Measurements from ENCODE around the gene RAPGEF1.
A peak's percentile ranks its signal among the peaks of the same experiment; 100 is the strongest.
"Not testable (repeated sequence)": the region's sequence is repeated elsewhere in the genome, so short reads cannot be mapped to it uniquely, and the experiment has no call there.

The RAPGEF1 gene

DNA sequence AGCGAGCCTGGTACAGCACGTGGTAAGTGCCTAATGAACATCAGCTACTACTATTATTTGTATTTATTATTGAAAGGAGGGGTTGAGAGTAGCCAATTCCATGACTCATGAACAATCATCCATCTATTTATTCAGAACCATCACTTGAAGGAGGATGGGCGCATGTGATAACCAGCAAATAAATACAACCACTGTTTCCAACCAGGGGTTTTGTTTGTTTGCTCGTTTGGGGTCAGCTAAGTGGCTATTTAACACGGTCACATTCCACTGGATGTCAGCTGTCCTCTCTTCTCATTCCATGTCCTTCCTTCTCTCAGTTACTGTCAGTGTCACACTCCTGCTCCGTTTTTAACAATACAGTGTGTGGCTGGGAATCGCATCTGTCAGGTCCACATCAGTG lies 8.6 kb downstream of the RAPGEF1 start:
- no peak for DNase-seq (ENCODE audit: low read depth)

DNA sequence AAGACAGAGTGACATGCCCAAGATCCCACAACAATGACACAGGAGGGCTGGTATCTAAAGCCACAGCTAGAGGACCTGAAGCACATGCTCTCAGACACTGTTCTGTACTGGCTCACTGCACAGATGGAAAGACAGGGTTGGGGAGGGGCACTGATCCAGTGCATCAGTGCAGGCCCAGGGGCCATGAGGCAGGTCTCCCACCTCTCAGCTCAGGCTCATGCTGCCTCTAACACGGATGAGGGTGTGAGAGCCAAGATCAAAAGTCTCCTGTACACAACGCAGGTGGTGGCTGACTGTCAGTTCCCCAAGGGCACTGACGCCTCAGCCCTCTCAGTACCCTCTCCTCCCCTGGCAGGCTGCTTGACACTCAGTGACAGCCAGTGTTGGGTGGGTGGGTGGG lies 10.9 kb downstream of the RAPGEF1 start:
- DNase-seq (ENCODE audit: low read depth): no peak

DNA sequence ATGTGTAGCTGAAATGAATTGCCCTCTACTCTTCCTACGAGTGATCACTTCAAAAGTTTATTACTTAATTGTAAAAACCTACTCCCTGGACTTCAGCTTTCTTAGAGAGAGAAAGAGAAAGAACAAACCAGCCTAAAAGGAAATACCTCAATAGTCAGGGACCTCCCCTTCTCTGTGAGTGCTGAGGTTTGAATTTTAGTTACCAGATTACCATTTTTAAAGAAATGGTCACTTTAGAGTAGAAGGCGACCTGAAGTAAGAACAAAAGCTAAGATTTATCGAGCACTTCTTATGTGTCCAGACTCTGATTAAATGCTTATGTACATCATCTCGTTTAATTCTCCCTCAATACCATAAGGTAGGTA lies 11.3 kb downstream of the RAPGEF1 start:
- DNase-seq (ENCODE audit: low read depth): no peak

- DNase-seq (ENCODE audit: low read depth): no peak
Observed at GRCh38 chr9:131727795-131728545, 11.9 kb downstream of the RAPGEF1 start.

GRCh38 chr9:131727184-131727759 lies 12.6 kb downstream of the RAPGEF1 start:
- DNase-seq (ENCODE audit: low read depth): peak; percentile 67

- DNase-seq (ENCODE audit: low read depth): no peak
Observed at GRCh38 chr9:131724683-131725082, 15.2 kb downstream of the RAPGEF1 start.

DNA sequence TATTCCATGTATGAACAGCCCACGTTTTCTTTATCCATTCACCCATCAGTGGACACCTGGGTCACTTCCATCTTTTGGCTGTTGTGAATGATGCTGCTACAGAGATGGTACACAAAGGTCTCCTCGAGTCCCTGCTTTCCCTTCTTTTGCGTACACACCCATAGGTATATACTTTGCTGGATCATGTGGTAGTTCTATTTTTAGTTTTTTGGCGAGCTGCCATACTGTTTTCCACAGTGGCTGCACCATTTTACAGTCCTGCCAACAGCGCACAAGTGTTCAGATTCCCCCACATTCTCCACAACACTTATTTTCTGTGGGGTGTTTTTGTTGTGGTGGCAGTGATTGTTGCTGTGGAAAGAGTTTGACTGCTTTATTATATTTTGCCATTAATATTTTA lies 16.2 kb downstream of the RAPGEF1 start:
- DNase-seq (ENCODE audit: low read depth): no peak

DNA sequence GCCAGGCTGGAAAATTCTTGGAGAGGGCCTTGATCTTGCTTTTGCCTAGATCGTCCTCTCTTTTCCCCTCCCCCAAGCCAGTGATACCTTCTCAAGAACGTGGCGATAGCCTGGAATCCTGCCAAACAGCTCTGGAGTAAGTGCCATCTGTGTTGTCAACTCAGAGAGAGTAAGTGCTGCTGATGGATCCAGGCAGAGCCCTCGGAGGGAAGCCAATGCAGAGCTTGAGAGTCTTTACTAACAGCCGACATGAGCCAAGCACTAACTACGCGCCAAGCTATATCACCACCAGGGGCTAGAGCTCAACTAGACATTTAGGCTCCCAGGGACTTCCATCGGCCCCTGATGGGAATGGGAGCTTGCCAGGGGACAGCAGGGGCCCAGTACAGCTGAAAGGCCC lies 17.6 kb downstream of the RAPGEF1 start:
- DNase-seq (ENCODE audit: low read depth): no peak

- DNase-seq (ENCODE audit: low read depth): no peak
Observed at GRCh38 chr9:131721076-131721475, 18.8 kb downstream of the RAPGEF1 start.

- no peak for DNase-seq (ENCODE audit: low read depth)
Observed at GRCh38 chr9:131720330-131720729, 19.5 kb downstream of the RAPGEF1 start.

DNA sequence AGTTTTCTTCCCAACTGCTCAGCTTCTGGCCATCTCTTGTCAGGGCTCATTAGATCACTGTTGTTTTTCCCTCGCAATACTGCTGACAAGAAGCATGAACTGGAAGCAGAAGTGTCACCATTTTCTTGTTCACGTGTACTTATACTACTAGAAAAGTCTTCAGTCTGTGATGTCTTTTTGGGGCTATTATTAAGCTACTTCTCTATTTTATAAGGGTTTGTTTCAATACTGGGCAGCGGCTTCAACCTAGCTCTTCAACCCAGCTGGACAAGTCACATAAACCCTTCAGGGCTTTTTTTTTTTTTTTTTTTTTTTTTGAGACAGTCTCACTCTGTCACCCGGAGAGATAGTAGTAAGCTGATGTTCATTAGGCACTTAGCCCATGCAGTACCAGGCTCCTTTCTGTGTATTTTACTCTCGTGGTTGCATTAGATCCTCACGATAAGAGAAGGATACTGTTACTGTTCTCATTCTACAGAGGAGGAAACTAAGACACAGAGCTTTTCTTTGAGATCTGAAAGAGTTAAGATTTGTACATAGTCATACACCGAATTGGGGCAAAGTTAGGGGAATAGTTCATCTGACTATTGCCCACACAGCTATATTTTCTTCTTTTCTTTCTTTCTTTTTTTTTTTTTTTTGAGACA lies 20.5 kb downstream of the RAPGEF1 start:
- peak; percentile 37 for DNase-seq (ENCODE audit: low read depth)

DNA sequence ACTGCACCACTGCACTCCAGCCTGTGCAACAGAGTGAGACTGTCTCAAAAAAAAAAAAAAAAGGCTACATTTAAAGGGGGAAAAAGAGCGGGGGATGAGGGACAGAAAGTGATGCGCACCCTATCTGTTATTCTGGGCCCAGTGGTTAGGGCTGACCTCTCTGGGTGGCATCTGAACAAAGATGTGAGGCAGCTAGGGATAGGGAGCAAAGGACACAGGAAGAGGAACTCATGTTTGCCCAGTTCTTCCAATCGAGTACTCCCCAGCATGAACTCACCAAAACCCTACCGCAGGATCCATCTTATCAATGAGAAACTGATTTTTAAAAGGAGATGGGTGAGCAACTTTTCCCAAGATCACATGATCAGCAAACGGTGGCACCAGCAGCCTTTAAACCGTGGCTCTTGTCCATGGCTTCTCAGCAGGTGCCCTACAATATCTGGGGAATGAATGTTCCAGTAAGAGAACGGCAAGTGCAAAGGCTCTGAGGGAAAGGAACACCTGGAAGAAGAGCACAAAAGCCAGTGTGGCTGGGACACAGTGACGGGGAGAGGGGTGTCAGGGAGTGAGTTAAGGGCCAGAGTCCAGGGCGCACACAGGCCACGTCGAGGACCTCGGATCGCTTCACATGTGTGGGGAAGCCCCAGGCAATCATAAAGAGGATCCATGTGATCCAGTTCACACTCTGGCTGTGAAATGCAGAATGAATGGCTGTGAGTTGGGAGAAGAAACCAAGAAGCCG lies 22.0 kb downstream of the RAPGEF1 start:
- no peak for DNase-seq (ENCODE audit: low read depth)

GRCh38 chr9:131715906-131716305 lies 24.0 kb downstream of the RAPGEF1 start:
- no peak for DNase-seq (ENCODE audit: low read depth)

DNA sequence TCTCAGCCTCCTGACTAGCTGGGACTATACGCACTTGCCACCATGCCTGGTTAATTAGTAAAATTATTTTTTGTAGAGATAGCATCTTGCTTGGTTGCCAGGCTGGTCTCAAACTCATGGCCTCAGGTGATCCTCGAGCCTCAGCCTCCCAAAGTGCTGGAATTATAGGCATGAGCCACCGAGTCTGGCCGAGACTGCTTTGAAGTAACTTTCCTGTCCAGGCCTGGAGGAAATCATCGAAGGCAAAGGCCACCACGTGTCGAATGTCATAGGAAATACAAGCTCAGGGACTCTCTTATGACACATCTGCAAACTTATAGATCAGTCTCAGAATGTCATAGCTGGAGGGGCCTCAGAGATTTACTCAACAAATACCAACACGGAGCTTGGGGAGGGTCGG lies 25.1 kb downstream of the RAPGEF1 start:
- no peak for DNase-seq (ENCODE audit: low read depth)

- DNase-seq (ENCODE audit: low read depth): peak; percentile 86
Observed at GRCh38 chr9:131714161-131714646, 25.7 kb downstream of the RAPGEF1 start.

- DNase-seq (ENCODE audit: low read depth): no peak
Observed at GRCh38 chr9:131713016-131713415, 26.9 kb downstream of the RAPGEF1 start.

GRCh38 chr9:131712151-131712716 lies 27.6 kb downstream of the RAPGEF1 start:
- DNase-seq (ENCODE audit: low read depth): no peak

DNA sequence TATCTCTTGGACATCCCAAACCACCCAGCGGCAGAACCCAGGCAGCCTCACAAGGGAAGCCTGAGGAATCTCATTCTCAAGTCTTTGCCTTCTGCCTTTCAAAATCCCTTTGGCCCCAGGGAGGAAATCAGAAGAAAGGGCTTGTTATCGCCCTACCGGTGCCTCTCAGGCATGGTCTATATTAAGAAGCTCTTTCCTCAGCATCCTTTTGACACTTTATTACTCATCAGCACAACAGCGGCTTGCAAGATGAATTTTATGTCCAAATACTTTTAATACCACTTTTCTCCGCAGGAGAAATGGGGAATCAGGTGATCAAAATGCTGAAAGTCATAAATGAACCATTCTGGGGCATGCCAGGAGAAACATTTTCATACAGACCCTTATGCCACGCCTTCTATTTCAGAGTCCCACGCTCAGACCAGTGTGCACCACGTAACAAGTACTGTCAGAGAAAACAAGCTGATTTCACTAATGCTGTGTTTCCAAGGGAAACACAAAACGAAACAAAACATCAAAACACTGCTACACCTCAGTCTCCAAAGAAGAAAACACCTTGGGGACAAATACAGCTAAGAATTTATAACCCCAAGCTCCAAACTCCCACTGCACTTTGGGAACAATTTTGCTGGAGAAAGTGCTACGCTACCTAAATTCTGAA lies 30.0 kb downstream of the RAPGEF1 start:
- DNase-seq (ENCODE audit: low read depth): peak; percentile 85

- DNase-seq (ENCODE audit: low read depth): not testable (repeated sequence)
Observed at GRCh38 chr9:131709010-131709770, 30.7 kb downstream of the RAPGEF1 start.

GRCh38 chr9:131708226-131709002 lies 31.5 kb downstream of the RAPGEF1 start:
- no peak for DNase-seq (ENCODE audit: low read depth)
